Stimulated activated CD4-positive, alpha-beta T cell treated with anti-CD3 and anti-CD28 coated beads, Interleukin-4, amount 100 ng/mL, for 48 hours (primary cell): ENCODE data around the gene FSTL5.

ENCODE experiments used
- DNase-seq, 2 donors: peaks; one replicate each; pipeline ENCODE4 v3.0.0-alpha.2; 2020; ENCODE audit warnings: low read depth in 2 of 2

FSTL5 gene

GRCh38 chr4:161583549-161583948 lies 580.3 kb downstream of the FSTL5 start:
- DNase-seq = no peak

- no peak for DNase-seq
Observed at GRCh38 chr4:161581262-161582230, 582.3 kb downstream of the FSTL5 start.

- DNase-seq = no peak
Observed at GRCh38 chr4:161577579-161578301, 586.1 kb downstream of the FSTL5 start.

- no peak for DNase-seq
Observed at GRCh38 chr4:161573836-161574235, 590.0 kb downstream of the FSTL5 start.

GRCh38 chr4:161564230-161564834 lies 599.5 kb downstream of the FSTL5 start:
- DNase-seq = no peak

- DNase-seq = no peak
Observed at GRCh38 chr4:161555689-161556660, 607.8 kb downstream of the FSTL5 start.

GRCh38 chr4:161554372-161554990 lies 609.3 kb downstream of the FSTL5 start:
- no peak for DNase-seq

- no peak for DNase-seq
Observed at GRCh38 chr4:161546902-161547301, 616.9 kb downstream of the FSTL5 start.

- DNase-seq = no peak
Observed at GRCh38 chr4:161540265-161540664, 623.5 kb downstream of the FSTL5 start.

GRCh38 chr4:161538941-161539340 lies 624.9 kb downstream of the FSTL5 start:
- DNase-seq = no peak

GRCh38 chr4:161530710-161531109 lies 633.1 kb downstream of the FSTL5 start:
- no peak for DNase-seq

GRCh38 chr4:161525121-161525520 lies 638.7 kb downstream of the FSTL5 start:
- DNase-seq = no peak

- no peak for DNase-seq
Observed at GRCh38 chr4:161522031-161522430, 641.8 kb downstream of the FSTL5 start.

- no peak for DNase-seq
Observed at GRCh38 chr4:161519611-161520010, 644.2 kb downstream of the FSTL5 start.

GRCh38 chr4:161517941-161518340 lies 645.9 kb downstream of the FSTL5 start:
- DNase-seq = no peak

GRCh38 chr4:161505141-161505540 lies 658.7 kb downstream of the FSTL5 start:
- no peak for DNase-seq

GRCh38 chr4:161498155-161498554 lies 665.6 kb downstream of the FSTL5 start:
- no peak for DNase-seq

GRCh38 chr4:161486461-161486860 lies 677.3 kb downstream of the FSTL5 start:
- no peak for DNase-seq

- no peak for DNase-seq
Observed at GRCh38 chr4:161466316-161466715, 697.5 kb downstream of the FSTL5 start.

- DNase-seq = no peak
Observed at GRCh38 chr4:161463436-161463835, 700.4 kb downstream of the FSTL5 start.

- DNase-seq = no peak
Observed at GRCh38 chr4:161457906-161458305, 705.9 kb downstream of the FSTL5 start.
